GM21825 (cell line): ENCODE data around the gene ASB5.
"Not testable (repeated sequence)": the region's sequence is repeated elsewhere in the genome, so short reads cannot be mapped to it uniquely, and the experiment has no call there.

Source experiments
- ATAC-seq: cut with Tn5 transposase; IDR thresholded peaks from one replicate; pipeline ENCODE4 v1.9.1; 2021; ENCODE audit warnings: mild to moderate bottlenecking, moderate library complexity; ENCODE audit not compliant: unreplicated experiment

ASB5 gene

GRCh38 chr4:176279560-176279959 is 10.5 kb upstream of the ASB5 start:
- ATAC-seq = not testable (repeated sequence)

GRCh38 chr4:176277162-176277904 is 8.3 kb upstream of the ASB5 start:
- no peak for ATAC-seq

- no peak for ATAC-seq
Observed at GRCh38 chr4:176276710-176277109, 7.7 kb upstream of the ASB5 start.

GRCh38 chr4:176274441-176274840 is 5.4 kb upstream of the ASB5 start:
- no peak for ATAC-seq

- ATAC-seq = no peak
Observed at GRCh38 chr4:176273736-176274135, 4.7 kb upstream of the ASB5 start.

- no peak for ATAC-seq
Observed at GRCh38 chr4:176272799-176273198, 3.8 kb upstream of the ASB5 start.

- ATAC-seq = no peak
Observed at GRCh38 chr4:176271749-176272148, 2.7 kb upstream of the ASB5 start.

GRCh38 chr4:176270669-176271068 is 1.6 kb upstream of the ASB5 start:
- ATAC-seq = no peak

GRCh38 chr4:176266026-176266425 is 3.0 kb downstream of the ASB5 start:
- no peak for ATAC-seq

GRCh38 chr4:176262243-176262642 is 6.8 kb downstream of the ASB5 start:
- peak; percentile 76 for ATAC-seq

GRCh38 chr4:176261481-176261880 is 7.5 kb downstream of the ASB5 start:
- no peak for ATAC-seq

GRCh38 chr4:176261018-176261417 is 8.0 kb downstream of the ASB5 start:
- ATAC-seq = no peak

- no peak for ATAC-seq
Observed at GRCh38 chr4:176259330-176260090, 9.5 kb downstream of the ASB5 start.

- ATAC-seq = no peak
Observed at GRCh38 chr4:176258135-176258534, 10.9 kb downstream of the ASB5 start.

GRCh38 chr4:176256921-176257320 is 12.1 kb downstream of the ASB5 start:
- no peak for ATAC-seq

- no peak for ATAC-seq
Observed at GRCh38 chr4:176242764-176243347, 26.2 kb downstream of the ASB5 start.

GRCh38 chr4:176241703-176242102 is 27.3 kb downstream of the ASB5 start:
- ATAC-seq = no peak

- ATAC-seq = no peak
Observed at GRCh38 chr4:176238826-176239225, 30.2 kb downstream of the ASB5 start.

GRCh38 chr4:176238157-176238610 is 30.8 kb downstream of the ASB5 start:
- ATAC-seq = no peak

- no peak for ATAC-seq
Observed at GRCh38 chr4:176236946-176237345, 32.1 kb downstream of the ASB5 start.

- ATAC-seq = no peak
Observed at GRCh38 chr4:176230836-176231235, 38.2 kb downstream of the ASB5 start.

- no peak for ATAC-seq
Observed at GRCh38 chr4:176229645-176230044, 39.4 kb downstream of the ASB5 start.
